ENCODE data around the gene MECR. TPM values are rescaled to one million over a fixed set of nuclear protein-coding genes. Genes with fewer than 3 reads are reported as not detected.

MECR gene
- total RNA-seq, 1 donor = 22.5 TPM

- no peak for DNase-seq (ENCODE audit: low read depth)
- H3K4me3 ChIP-seq (ENCODE audit: low read depth, low read length) = no peak overlapping the region
- no peak for TF ChIP-seq CTCF (IDR thresholded peaks at IDR 0.05; ENCODE audit: insufficient read depth, low read depth, low read length)
These were observed 88.0 kb downstream of the MECR start for GRCh38 chr1:29142714-29143113.

Small RNAs within 50 kb of the gene (small RNA-seq; reads per million reads assigned to genes)
- gene RF02271 = not detected

Other genes with a start within 250 kb of the MECR start
- 14.2 and 14.8 TPM in 2 replicates for gene TMEM200B, start 107.0 kb downstream of the MECR start, total RNA-seq
- 33.5 and 44.0 TPM in 2 replicates for gene SRSF4, start 49.0 kb downstream of the MECR start, total RNA-seq
- 5.5 and 6.9 TPM in 2 replicates for gene PTPRU, start 5.6 kb upstream of the MECR start, total RNA-seq

Measured in fibroblast of villous mesenchyme (primary cell).